ENCODE data around the gene FRRS1L. TPM values are rescaled to one million over a fixed set of nuclear protein-coding genes. Genes with fewer than 3 reads are reported as not detected.

The FRRS1L gene
- polyA plus RNA-seq, 6 donors from 2014 or later, result not detected

DNA sequence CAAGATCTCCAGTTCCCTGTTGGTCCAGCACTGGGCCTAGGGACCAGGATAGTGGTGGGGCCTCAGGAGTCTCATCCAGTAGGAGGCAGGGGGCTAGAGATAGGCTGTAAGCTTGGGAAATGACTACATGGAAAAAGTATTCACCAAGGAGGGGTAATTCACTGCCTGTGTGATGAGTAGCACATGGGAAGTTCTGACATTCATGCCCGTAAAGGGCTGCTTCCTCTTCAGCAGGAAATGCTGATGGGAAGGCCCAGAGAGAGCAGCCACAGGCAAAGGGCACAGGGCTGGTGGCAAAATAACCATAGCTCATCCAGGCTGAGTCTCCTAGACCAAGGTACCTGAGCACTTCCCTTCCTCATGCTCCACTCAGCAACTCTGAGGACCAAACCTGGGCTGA is 23.1 kb upstream of the FRRS1L start:
- no peaks in the 10 kb centered on the region for H3K9me3 Mint-ChIP-seq
- DNase-seq (no peak), ATAC-seq (ENCODE audit: low read depth in 2 of 2) (no peak)
- no peaks in the 10 kb centered on the region for H3K36me3 Mint-ChIP-seq
- H3K4me1 Mint-ChIP-seq, result peaks cover 0 to 2% (median 0%) of the 10 kb centered on the region in 3 donors
- no peak overlapping the region for H3K27ac Mint-ChIP-seq
- H3K27me3 Mint-ChIP-seq, result peaks cover 13 to 19% (median 14%) of the 10 kb centered on the region in 3 donors
- no peak overlapping the region for H3K4me3 Mint-ChIP-seq

DNA sequence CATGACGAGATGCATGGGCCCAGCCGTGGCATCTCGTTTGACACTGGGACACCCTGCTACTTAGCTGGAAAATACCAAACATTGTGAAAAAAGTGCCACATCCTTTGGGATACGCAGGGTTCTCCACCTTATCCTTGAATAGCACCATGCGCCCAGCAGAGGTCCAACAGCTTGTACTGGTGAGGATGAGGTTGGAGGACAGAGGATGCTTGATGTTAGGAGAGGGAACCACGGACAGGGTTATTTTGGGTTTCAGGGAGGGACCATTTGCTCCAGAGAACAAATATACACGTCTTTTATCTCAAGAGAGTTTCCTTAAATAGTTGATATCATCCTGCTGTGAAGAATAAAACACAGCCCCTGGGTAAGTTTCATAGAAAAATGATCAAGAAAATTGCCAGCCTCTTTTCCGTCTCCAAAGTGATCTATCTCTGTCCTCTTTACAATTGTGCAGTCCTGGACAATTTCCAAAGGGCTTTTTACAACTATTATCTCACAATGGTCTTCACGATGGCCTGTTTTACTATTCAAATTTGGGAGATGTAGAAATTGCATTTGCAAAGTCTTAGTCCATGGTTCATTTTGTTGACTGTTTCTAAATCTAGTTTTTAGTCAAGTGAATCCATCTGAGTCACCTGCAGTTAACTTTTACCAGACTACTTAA is 19.9 kb upstream of the FRRS1L start:
- no peaks in the 10 kb centered on the region for H3K9me3 Mint-ChIP-seq
- H3K27me3 Mint-ChIP-seq, result peaks cover 14 to 18% (median 18%) of the 10 kb centered on the region in 3 donors
- no peaks in the 10 kb centered on the region for H3K36me3 Mint-ChIP-seq
- DNase-seq (no peak), ATAC-seq (ENCODE audit: low read depth in 2 of 2) (no peak)
- no peak overlapping the region for H3K4me3 Mint-ChIP-seq
- peaks cover 0 to 2% (median 0%) of the 10 kb centered on the region in 3 donors for H3K4me1 Mint-ChIP-seq
- no peak overlapping the region for H3K27ac Mint-ChIP-seq

DNA sequence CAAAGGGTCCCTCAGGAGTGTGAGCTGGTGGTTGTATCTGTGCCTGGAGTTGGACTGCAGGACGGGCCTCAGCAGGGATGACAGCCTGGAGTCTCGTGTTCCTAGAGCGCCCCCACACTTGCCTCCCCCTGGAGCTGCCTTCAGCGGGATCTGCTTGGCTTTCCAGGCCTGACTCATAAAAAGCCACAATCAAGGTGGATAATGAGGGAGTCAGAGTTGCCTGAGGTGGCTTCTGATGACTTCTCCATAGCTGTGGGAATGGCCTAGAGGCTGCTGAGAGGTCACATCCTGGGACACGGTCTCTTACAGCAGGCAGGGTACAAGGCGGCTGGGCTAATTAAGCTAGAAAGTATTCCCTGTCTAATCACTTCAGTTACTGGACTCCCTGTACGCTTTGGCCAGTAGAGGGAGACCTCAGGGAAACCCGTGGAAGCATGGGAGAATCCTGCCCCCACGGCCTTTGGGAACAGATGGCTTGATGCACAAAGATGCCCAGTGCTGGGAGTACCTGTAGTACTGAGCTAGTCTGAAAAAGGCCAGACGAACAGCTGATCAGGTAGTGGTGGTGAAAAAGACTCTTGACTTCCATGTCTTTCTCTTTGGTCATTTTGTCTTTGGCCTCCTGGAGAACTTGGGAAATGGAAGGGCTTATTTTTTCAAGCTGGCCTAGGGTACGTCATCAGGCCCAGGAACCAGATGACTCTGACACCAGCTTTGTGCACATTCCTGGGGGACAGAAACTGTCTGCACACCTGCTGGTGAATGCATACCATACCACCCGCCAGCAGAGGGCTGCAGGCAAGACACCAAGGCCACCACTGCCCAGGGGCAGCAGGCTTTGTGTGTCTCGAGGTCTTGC is 16.1 kb upstream of the FRRS1L start:
- DNase-seq (no peak), ATAC-seq (ENCODE audit: low read depth in 2 of 2) (no peak)
- H3K27me3 Mint-ChIP-seq, result peaks cover 23 to 29% (median 23%) of the 10 kb centered on the region in 3 donors
- H3K4me3 Mint-ChIP-seq, result no peak overlapping the region
- H3K9me3 Mint-ChIP-seq, result no peaks in the 10 kb centered on the region
- H3K4me1 Mint-ChIP-seq, result peaks cover 0 to 2% (median 0%) of the 10 kb centered on the region in 3 donors
- H3K27ac Mint-ChIP-seq, result no peak overlapping the region
- no peaks in the 10 kb centered on the region for H3K36me3 Mint-ChIP-seq

DNA sequence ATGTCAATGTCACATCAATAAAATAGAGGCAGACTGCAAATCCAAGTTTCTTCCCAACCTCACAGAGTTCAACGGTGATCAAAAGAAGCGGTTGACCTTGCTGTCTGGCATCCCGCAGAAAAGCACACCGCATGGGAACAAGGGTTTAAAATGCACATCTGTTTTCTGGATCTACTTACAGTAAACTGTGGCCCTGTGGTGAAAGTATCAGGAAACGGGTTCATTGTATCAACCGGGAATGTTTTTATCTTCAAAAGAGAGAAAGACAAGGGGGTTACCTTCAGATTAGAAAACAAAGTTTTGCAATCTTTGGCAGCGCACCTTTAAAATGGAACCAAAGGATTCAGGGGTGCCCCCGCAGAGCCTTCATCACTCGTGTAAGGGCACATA is 15.5 kb upstream of the FRRS1L start:
- H3K9me3 Mint-ChIP-seq, result no peaks in the 10 kb centered on the region
- H3K27ac Mint-ChIP-seq, result no peak overlapping the region
- peaks cover 0 to 2% (median 0%) of the 10 kb centered on the region in 3 donors for H3K4me1 Mint-ChIP-seq
- H3K36me3 Mint-ChIP-seq, result no peaks in the 10 kb centered on the region
- DNase-seq (no peak), ATAC-seq (ENCODE audit: low read depth in 2 of 2) (no peak)
- H3K27me3 Mint-ChIP-seq, result peaks cover 17 to 34% (median 23%) of the 10 kb centered on the region in 3 donors
- H3K4me3 Mint-ChIP-seq, result no peak overlapping the region

DNA sequence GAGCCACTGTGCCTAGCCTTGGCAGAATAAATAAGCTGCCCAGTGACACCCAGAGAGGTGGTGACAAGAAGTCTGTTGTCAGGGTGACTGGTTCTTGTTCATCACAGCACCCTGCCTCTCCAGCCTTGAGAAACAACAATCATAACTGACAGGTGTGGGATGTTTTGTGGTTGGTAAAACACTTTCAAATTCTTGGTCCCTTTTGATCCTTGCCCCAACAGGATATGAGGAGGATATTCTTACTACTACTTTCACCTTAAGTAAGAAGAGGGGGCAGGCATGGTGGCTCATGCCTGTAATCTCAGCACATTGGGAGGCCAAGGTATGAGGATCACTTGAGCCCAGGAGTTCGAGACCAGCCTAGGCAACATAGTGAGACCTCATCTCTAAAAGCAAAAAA is 14.2 kb upstream of the FRRS1L start:
- H3K4me1 Mint-ChIP-seq, result peaks cover 0 to 2% (median 0%) of the 10 kb centered on the region in 3 donors
- DNase-seq, result no peak
- no peaks in the 10 kb centered on the region for H3K9me3 Mint-ChIP-seq
- H3K27me3 Mint-ChIP-seq, result peaks cover 17 to 35% (median 23%) of the 10 kb centered on the region in 3 donors
- H3K4me3 Mint-ChIP-seq, result no peak overlapping the region
- H3K27ac Mint-ChIP-seq, result no peak overlapping the region
- ATAC-seq (ENCODE audit: low read depth in 2 of 2), result no peak
- no peaks in the 10 kb centered on the region for H3K36me3 Mint-ChIP-seq

DNA sequence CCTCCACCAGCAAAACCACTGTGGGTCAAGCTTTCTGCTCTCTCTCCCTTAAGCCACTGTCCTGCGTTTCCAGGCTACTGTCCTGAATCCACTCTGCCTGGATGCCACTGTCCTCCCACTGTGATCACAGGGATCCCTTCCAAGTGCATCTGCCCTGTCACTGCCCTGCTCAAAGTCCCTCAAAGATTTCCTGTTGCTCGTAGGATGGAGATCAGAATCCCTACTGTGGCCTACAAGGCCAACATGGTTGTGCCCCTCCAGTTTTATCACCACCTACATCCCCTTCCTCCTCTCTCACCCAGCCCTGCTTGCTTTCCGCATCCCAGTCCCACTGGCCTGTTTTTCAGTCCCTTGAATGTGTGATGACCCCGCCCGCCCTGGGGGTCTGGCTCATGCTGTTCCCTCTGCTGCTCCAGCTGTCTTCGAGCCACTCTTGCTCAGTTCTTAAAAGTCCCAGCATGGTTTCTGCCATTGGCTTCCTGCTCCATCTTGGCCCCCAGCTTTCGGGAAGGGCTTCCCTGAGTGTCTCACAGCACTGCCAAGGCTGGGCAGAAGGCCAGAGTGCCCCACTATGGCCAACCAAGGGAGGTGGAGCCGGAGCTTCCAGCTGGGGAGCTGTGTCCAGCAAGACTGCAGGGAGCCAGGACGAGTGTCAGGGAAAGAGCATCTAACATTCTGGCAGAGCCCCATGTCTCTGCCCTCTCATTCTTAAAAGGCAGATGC is 12.9 kb upstream of the FRRS1L start:
- Mint-ChIP-seq H3K4me3 (no peak overlapping the region), H3K4me1 (no peaks in the 10 kb centered on the region), H3K9me3 (no peaks in the 10 kb centered on the region), H3K27me3 (peaks cover 17 to 35% (median 23%) of the 10 kb centered on the region in 3 donors), H3K27ac (no peak overlapping the region), H3K36me3 (no peaks in the 10 kb centered on the region)
- no peak for ATAC-seq (ENCODE audit: low read depth in 2 of 2)
- no peak for DNase-seq

DNA sequence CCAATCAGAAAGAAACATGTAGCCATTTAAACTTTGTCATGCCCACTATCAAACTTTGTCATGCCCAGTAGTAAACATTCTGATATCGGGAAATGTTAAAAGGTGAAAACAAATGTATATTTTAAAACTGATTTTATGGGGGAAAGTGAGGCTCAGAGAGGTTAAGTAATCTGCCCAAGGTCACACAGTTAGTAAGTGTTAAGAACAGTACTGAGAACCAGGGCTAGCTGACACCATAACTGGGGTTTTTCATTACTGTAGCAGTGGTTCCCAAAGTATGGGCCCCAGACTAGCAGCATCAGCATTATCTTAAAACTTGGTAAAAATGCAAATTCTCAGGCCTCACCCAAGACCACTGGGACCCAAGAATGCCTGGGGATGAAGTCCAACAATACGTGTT is 9.9 kb upstream of the FRRS1L start:
- Mint-ChIP-seq H3K4me1 (no peaks in the 10 kb centered on the region), H3K27me3 (peaks cover 22 to 40% (median 22%) of the 10 kb centered on the region in 3 donors), H3K36me3 (no peaks in the 10 kb centered on the region), H3K9me3 (no peaks in the 10 kb centered on the region), H3K27ac (no peak overlapping the region), H3K4me3 (no peak overlapping the region)
- DNase-seq (no peak), ATAC-seq (ENCODE audit: low read depth in 2 of 2) (no peak)

DNA sequence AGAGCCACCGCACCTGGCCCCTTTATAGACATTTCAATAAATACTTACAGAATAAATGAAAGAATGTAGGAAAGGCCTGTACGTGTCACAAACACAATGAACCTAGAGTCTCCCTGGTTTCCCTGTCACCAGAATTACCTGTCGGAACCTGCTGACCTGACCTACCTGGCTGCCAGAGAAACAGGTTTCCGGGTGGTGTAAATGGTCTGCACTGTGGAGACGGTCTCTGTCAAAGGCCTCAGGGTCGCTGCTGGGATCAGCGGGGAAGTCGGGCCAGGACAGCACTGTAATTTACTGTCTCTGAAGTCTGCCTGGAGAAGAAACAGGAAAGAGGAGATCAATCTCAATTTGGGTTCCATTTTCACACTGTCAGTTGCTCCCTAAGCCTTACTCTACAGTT is 9.3 kb upstream of the FRRS1L start:
- Mint-ChIP-seq H3K4me1 (no peaks in the 10 kb centered on the region), H3K9me3 (no peaks in the 10 kb centered on the region), H3K27me3 (peaks cover 21 to 41% (median 28%) of the 10 kb centered on the region in 3 donors), H3K4me3 (no peak overlapping the region), H3K36me3 (no peaks in the 10 kb centered on the region), H3K27ac (no peak overlapping the region)
- no peak for ATAC-seq (ENCODE audit: low read depth in 2 of 2)
- DNase-seq, result no peak

DNA sequence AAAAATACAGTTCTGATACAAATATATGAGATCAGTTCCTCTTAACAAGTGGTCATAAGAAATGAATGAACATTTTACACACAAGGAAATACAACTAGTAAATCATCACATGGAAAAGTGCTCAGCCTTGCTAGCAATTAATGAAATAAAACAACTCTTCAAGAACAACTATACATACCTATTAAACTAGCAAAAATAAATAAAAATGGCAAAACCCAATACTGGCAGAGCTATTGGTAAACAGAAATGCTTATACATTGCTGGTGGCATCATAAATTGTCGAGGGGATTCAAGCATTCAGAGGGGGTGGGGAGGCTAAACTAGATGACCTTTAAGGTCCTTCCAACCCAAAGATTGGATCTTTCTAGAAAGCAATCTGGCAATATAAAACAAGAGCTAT is 5.9 kb upstream of the FRRS1L start:
- Mint-ChIP-seq H3K27me3 (peaks cover 24 to 52% (median 39%) of the 10 kb centered on the region in 3 donors), H3K27ac (no peak overlapping the region), H3K4me1 (no peaks in the 10 kb centered on the region), H3K36me3 (no peaks in the 10 kb centered on the region), H3K4me3 (no peak overlapping the region), H3K9me3 (no peaks in the 10 kb centered on the region)
- DNase-seq (no peak), ATAC-seq (ENCODE audit: low read depth in 2 of 2) (no peak)

DNA sequence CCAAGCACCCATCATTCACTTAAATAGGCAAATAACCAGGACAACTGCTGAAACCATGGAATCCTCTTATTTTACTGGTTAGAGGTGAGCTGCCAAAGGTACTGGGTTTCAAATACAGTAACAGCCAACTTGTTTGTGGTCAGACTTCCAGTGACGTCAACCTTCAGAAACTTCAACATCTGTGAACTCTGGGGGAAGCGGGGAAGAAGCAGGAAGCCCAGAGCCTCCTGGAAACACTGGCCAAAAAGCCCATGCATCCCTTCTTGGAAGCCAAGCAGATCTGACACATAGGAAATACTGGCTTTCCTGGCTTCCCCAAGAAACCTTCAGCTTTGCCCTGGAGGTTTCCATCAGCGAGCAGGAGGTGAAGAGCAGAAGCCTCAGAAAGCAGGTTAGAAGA is 4.9 kb upstream of the FRRS1L start:
- Mint-ChIP-seq H3K4me1 (peaks cover 6 to 7% (median 6%) of the 10 kb centered on the region in 3 donors), H3K27me3 (peaks cover 24 to 57% (median 47%) of the 10 kb centered on the region in 3 donors), H3K27ac (no peak overlapping the region), H3K9me3 (no peaks in the 10 kb centered on the region), H3K4me3 (no peak overlapping the region), H3K36me3 (peaks cover 0 to 6% of the 10 kb centered on the region in 2 donors)
- ATAC-seq (ENCODE audit: low read depth in 2 of 2) (no peak), DNase-seq (no peak)

DNA sequence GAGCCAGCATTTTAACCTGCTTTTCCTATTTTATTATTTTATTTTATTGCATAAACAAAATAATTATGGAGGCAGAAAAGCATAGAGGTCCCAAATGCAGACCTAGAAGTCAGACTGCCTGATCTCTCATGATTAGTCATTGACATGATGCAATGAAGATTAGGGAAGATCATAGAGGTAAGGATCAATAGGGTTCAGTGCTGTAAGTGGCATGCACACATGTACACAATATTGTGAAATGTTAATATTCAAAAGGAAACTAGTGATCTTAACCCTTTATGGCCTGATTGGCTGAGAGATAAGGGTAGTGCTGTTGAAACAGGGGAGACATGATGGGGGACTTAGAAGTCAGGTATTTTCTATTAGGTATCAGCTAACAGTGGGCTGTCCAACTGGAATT is 1.1 kb upstream of the FRRS1L start:
- H3K4me3 Mint-ChIP-seq, result no peak overlapping the region
- no peak for ATAC-seq (ENCODE audit: low read depth in 2 of 2)

DNA sequence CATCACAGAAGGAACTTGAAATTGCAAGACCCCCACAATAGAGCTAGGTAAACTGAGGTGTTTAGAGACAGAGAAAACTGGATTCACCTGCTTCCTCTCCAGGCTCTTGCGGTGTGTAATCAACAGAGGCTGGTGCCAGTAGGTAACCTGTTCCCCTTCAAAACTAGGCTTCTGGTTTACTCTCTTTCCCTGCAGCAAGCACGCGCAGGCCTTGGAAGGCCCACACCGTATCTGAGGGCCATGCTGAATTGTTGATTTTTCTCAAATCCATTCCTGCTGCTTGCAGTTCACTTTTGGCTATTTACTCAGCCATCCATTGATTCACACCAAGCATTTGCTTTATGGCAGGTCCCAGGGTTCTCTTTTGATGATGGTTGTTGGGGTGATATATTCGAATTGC is 667 bp upstream of the FRRS1L start:
- no peak overlapping the region for H3K27ac Mint-ChIP-seq
- H3K36me3 Mint-ChIP-seq, result peaks cover 4 to 6% of the 10 kb centered on the region in 2 donors
- H3K27me3 Mint-ChIP-seq, result peaks cover 40 to 80% (median 55%) of the 10 kb centered on the region in 3 donors
- peaks cover 12 to 13% (median 12%) of the 10 kb centered on the region in 3 donors for H3K4me1 Mint-ChIP-seq
- ATAC-seq (ENCODE audit: low read depth in 2 of 2) (no peak), DNase-seq (no peak)
- H3K9me3 Mint-ChIP-seq, result peaks cover 0 to 11% (median 2%) of the 10 kb centered on the region in 7 donors
- peak overlapping the region in 4 of 8 donors; percentile 32 to 82 (median 66) for H3K4me3 Mint-ChIP-seq

More for the DNA sequence above, 1.1 kb upstream of the FRRS1L start:
- no peak for DNase-seq
- H3K27me3 Mint-ChIP-seq, result peaks cover 40 to 77% (median 55%) of the 10 kb centered on the region in 3 donors
- no peak overlapping the region for H3K27ac Mint-ChIP-seq
- H3K36me3 Mint-ChIP-seq, result peaks cover 4 to 6% of the 10 kb centered on the region in 2 donors
- H3K9me3 Mint-ChIP-seq, result peaks cover 0 to 11% (median under 1%) of the 10 kb centered on the region in 7 donors
- peaks cover 12 to 13% (median 12%) of the 10 kb centered on the region in 3 donors for H3K4me1 Mint-ChIP-seq

DNA sequence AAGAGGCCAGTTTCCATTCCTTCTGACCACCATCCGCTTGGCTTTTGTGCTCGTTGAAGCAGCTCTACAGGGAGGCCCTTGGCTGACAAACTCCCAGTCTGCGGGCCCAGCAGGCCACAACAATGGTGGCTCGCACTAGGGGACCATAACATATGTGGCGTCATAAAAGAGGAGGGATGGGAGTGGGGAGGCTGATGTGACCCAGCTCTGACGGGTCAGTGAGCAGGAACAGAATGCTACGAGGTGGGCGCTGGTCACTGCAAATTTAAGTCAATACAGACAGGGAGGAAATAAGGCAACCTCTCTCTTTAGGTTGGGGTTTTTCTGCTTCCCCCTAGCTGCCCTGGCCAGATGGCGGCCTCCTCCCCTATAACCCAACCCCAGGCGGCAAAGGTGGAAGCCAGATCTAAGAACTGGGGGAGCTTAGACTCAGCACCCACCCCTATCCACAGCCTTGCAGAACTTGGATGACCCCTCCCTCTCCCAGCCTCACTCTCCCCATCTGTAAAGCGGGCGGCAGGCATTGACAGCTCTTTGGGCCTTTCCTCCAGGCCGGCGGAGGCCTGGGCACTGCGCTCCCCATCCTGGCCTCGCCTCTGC is 778 bp downstream of the FRRS1L start:
- H3K27ac Mint-ChIP-seq, result no peak overlapping the region
- ATAC-seq (ENCODE audit: low read depth in 2 of 2), result no peak
- H3K27me3 Mint-ChIP-seq, result peaks cover 34 to 70% (median 47%) of the 10 kb centered on the region in 3 donors
- peaks cover 4 to 10% of the 10 kb centered on the region in 2 donors for H3K36me3 Mint-ChIP-seq
- H3K4me3 Mint-ChIP-seq, result peak overlapping the region in 2 of 8 donors; percentile 47 to 60
- no peak for DNase-seq
- peaks cover 0 to 11% (median 2%) of the 10 kb centered on the region in 7 donors for H3K9me3 Mint-ChIP-seq
- H3K4me1 Mint-ChIP-seq, result peaks cover 12 to 13% (median 12%) of the 10 kb centered on the region in 3 donors
